ENCODE results near the gene TNFRSF21.

The TNFRSF21 gene

GRCh38 chr6:47261191-47261590 is 48.5 kb downstream of the TNFRSF21 start:
- DNase-seq (ENCODE audit: extremely low read depth, low read depth), result no peak
- no peak for TF ChIP-seq CTCF (IDR thresholded peaks at IDR 0.05; ENCODE audit: low read depth, low read length)

- TF ChIP-seq CTCF (IDR thresholded peaks at IDR 0.05; ENCODE audit: low read depth, low read length), result no peak
- DNase-seq (ENCODE audit: extremely low read depth, low read depth), result no peak
Measured at GRCh38 chr6:47260021-47260420, 49.7 kb downstream of the TNFRSF21 start.

- no peak for TF ChIP-seq CTCF (IDR thresholded peaks at IDR 0.05; ENCODE audit: low read depth, low read length)
- no peak for DNase-seq (ENCODE audit: extremely low read depth, low read depth)
Measured at GRCh38 chr6:47258724-47259347, 50.9 kb downstream of the TNFRSF21 start.

GRCh38 chr6:47256981-47257730 is 52.5 kb downstream of the TNFRSF21 start:
- no peak for TF ChIP-seq CTCF (IDR thresholded peaks at IDR 0.05; ENCODE audit: low read depth, low read length)
- DNase-seq (ENCODE audit: extremely low read depth, low read depth), result no peak

GRCh38 chr6:47256361-47256760 is 53.3 kb downstream of the TNFRSF21 start:
- no peak for TF ChIP-seq CTCF (IDR thresholded peaks at IDR 0.05; ENCODE audit: low read depth, low read length)
- no peak for DNase-seq (ENCODE audit: extremely low read depth, low read depth)

- TF ChIP-seq CTCF (IDR thresholded peaks at IDR 0.05; ENCODE audit: low read depth, low read length), result no peak
Measured at GRCh38 chr6:47254906-47255305, 54.8 kb downstream of the TNFRSF21 start.

GRCh38 chr6:47254051-47254450 is 55.7 kb downstream of the TNFRSF21 start:
- TF ChIP-seq CTCF (IDR thresholded peaks at IDR 0.05; ENCODE audit: low read depth, low read length), result no peak
- no peak for DNase-seq (ENCODE audit: extremely low read depth, low read depth)

More at GRCh38 chr6:47254906-47255305, 54.8 kb downstream of the TNFRSF21 start:
- DNase-seq (ENCODE audit: extremely low read depth, low read depth), result no peak

All from AG09319 (cell line).